GM19239 (cell line): ENCODE data around the gene CCDC69.
"Not testable (repeated sequence)": the region's sequence is repeated elsewhere in the genome, so short reads cannot be mapped to it uniquely, and the experiment has no call there.

Experiments used
- DNase-seq: peaks from one replicate; pipeline ENCODE4 v3.0.0; 2011; ENCODE audit warnings: low spot score; ENCODE audit not compliant: insufficient read length
- FAIRE-seq: peaks from 2 replicates; lab custom pipeline; 2011; peaks lifted over from hg19 to GRCh38; lab: Jason Lieb, UNC

CCDC69 gene

DNA sequence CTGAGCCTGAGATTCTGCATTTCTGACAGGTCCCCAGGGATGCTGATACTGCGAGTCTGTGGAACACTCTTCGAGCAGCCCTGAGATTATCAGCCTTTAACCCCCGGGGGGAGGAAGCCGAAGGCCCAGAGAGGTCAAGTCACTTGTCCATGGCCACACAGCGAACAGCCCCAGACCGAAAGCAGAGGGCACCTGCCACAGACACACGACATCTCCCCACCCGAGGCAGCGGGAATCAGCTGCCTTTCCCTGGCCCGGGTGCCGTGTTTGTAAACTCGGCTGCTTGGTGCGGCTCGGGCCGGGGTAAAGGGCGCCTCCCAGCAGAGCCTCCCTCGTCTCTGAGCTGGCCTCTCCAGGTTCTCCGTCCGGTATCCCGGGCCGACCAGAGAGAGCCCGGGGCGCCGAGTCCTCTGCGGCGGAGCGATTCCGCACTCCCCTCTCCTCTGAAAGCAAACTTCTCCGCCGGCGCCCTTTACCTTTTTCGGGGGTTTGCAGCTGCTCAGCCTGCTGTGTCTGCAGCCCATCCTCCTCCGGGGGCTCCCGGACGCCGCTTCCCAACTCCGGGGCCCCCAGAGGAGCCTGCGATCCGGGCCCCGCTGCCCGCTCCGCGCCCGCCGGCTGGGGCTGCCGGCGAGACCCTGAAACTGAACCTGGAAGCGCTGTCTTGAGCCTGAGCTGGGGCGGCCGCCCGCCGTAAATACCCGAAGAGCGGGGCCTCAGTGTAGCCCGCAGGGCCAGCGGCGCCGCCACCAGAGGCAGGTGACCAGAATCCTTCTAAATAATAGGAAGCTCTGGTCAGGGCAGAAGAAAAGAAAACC is at the start of gene CCDC69:
CCDC69 (minus strand) TSS at position 646 of the 818 bp plus-strand sequence; CDS start at position 524, 122 bp downstream.
- peak; percentile 69 for FAIRE-seq

GRCh38 chr5:151271336-151271735 is 47.4 kb upstream of the CCDC69 start:
- no peak for DNase-seq
- no peak for FAIRE-seq

More for the DNA sequence above, at the start of gene CCDC69:
- DNase-seq: peak; percentile 51

DNA sequence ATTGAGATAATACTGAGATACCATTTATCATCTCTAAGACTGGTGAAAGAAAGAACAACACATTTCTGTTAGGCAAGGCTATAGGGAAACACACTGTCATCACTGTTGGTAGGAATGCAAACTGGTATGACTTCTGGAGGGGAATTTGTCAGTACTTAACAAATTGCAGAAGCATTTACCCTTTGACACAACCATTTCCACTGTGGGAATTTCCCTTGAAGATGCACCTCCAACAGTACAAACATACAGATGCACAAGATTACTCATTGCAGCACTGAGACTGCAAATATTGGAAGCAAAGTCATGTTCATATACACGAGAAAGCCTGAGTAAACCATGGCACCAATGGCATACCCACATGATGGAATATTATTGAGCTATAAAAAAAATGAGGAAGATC is 46.7 kb upstream of the CCDC69 start:
- FAIRE-seq (peak; percentile 83), DNase-seq (no peak)

DNA sequence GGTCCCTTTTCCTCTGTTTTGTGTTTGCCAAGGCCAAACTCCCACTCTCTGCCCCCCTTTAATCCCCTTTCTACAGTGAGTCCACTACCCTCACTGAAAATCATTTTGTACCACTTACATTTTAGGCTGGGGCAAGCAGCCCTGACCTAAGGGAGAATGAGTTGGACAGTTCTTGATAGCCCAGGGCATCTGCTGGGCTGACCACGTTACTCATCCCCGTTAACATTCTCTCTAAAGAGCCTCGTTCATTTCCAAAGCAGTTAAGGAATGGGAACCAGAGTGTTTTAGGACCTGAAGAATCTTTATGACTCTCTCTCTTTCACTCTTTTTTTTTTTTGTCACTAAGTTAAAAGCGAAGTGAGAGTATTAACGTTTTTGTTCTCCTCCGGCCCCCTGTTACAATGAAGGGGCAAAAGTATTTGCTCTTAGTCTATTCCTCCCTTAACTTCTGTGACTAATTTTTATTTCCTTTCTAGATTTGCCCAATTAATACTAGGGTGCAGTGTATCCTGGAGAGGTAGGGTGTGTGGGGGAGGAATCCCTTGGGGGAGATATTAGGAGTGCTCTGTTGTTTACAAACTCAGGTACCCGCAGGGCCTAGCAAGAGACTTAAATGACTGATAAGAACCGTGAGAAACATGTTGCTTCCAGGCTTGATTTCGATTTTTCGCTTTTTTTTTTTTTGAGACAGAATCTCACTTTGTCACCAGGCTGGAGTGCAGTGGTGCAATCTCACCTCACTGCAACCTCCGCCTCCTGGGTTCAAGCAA is 43.8 kb upstream of the CCDC69 start:
- no peak for FAIRE-seq

DNA sequence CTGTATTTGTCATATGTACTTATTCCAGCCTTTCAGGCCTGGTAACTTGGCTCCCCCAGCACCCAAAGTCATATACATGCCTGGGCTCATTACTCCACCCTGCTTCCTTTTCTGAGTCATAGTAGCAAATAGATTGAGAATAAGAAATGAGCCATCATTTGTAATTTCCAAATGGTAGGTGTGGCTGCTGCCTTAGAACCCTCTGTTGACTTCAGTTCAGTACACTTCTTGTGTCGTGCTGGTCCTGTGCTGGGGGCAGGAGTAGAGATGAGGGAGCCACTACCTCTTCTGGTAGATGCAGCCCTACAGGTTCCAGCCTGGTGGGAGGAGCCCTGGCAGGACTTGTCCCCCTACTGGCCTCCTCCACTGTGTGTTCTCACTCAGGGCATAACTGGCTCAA is 40.2 kb upstream of the CCDC69 start:
- DNase-seq: no peak
- FAIRE-seq: no peak

More for the DNA sequence above, 43.8 kb upstream of the CCDC69 start:
- no peak for DNase-seq

GRCh38 chr5:151262532-151262931 is 38.6 kb upstream of the CCDC69 start:
- no peak for DNase-seq
- no peak for FAIRE-seq

DNA sequence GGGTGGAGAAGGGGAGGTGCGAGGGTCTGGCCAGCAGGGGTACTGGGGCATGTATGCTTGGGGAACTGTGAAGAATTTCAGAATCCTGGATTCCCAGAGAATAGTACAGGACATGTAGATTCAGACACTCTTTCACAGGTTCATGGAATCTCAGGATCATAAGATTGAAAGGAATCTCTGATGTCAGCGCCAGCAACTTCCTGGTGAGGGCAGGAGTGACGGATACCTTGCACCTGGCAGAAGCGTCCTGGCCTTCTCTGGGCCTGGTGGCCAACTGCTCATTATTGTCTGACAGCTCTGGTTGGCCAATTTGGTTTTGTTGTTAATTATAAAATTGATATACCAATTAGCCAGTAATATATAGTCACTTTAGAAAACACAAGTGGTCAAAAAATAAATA is 36.0 kb upstream of the CCDC69 start:
- FAIRE-seq: no peak

DNA sequence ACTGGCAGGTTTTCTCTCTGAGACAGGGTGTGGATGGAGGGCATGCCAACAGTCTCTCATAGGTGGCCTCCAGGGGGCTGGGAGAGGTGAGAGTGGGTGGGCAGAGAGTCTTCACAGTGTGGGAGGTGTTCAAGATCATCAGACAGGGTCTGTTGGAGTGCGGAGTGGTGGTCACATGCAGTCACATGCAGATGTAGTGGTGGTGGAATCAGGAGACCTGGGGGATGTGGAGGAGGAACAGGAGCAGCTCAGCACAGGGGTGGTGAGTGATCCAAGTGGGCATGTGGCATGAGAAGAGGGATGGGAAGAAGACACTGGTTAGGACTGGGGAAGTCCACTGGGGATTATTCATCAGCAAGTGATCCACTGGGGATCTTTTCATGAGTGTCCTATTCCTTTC is 34.9 kb upstream of the CCDC69 start:
- DNase-seq (no peak), FAIRE-seq (peak; percentile 61)

More for the DNA sequence above, 36.0 kb upstream of the CCDC69 start:
- DNase-seq: no peak

DNA sequence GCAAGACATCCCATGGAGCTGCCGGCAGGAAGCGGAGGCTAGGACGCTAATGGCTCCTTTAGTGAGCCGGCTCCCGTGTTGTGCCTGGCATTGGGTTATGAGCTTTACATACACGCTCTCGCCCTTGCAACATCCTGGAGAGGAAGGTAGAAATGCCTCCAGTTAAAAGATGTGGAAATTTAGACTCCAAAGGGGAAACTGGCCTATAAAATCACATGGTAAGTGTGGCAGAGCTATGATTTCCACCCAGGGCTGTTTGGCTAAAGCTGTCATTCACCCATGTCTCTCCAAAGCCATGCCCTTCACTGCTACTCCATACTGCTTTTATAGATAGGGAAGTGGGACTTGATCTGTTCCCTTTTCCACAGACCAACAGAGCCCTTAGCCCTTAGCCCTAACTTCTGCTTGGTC is 34.3 kb upstream of the CCDC69 start:
- FAIRE-seq (no peak), DNase-seq (no peak)

DNA sequence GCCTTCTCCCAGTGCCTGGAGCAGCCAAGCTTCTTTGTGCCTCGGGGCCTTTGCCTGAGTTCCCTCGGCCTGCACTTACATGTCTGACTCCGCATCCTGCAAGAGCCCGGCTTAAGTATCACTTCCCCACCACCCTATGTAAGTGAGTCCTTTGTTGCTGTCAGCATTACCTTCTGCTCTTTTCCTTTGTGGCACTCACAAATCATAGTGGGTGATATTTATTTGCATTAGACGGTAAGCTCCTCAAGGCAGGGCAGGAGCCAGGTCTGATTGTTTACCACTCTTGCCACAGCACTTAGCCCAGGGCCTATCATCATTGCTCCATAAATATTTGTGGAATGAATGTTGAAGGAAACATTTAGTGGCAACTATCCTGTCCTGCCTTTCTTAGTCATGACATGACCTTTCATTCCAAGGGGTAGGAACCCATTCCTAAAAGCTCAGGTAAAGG is 33.9 kb upstream of the CCDC69 start:
- DNase-seq: peak; percentile 36
- peak; percentile 94 for FAIRE-seq

- DNase-seq: peak; percentile 61
Observed at GRCh38 chr5:151255621-151256286, 31.9 kb upstream of the CCDC69 start.

GRCh38 chr5:151254990-151255389 is 31.1 kb upstream of the CCDC69 start:
- FAIRE-seq, DNase-seq: not testable (repeated sequence)

More at GRCh38 chr5:151255621-151256286, 31.9 kb upstream of the CCDC69 start:
- peak; percentile 99 for FAIRE-seq

DNA sequence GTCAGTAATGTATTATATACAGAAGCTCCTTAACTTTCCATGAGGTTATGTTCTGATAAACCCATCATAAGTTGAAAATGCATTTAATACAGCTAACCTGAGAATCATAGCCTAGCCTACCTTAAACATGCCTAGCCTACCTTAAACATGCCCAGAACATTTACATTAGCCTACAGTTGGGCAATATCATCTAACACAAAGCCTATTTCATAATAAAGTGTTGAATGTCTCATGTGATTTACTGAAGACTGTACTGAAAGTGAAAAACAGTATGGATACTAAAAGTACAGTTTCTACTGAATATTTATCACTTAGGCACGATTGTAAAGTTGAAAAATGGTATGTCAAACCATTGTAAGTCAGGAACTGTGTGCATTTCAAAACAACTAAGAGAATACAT is 30.7 kb upstream of the CCDC69 start:
- DNase-seq (no peak), FAIRE-seq (no peak)

DNA sequence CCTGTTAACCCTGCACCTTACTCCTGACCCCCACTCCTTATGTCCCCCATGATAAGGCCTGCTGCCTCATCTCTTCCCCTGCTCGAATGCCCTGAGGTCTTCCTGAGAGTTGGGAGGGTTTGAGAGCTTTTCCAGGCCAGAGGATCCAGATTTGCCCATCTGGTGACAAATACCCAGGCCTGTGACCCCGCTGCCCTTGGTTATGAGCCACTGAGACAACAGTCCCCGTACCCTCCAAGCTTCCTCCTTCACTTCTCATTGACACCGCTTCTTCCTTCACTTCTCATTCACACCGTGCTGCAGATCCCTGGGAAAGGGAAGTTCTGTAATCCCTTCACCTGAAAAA is 29.7 kb upstream of the CCDC69 start:
- FAIRE-seq (no peak), DNase-seq (no peak)

DNA sequence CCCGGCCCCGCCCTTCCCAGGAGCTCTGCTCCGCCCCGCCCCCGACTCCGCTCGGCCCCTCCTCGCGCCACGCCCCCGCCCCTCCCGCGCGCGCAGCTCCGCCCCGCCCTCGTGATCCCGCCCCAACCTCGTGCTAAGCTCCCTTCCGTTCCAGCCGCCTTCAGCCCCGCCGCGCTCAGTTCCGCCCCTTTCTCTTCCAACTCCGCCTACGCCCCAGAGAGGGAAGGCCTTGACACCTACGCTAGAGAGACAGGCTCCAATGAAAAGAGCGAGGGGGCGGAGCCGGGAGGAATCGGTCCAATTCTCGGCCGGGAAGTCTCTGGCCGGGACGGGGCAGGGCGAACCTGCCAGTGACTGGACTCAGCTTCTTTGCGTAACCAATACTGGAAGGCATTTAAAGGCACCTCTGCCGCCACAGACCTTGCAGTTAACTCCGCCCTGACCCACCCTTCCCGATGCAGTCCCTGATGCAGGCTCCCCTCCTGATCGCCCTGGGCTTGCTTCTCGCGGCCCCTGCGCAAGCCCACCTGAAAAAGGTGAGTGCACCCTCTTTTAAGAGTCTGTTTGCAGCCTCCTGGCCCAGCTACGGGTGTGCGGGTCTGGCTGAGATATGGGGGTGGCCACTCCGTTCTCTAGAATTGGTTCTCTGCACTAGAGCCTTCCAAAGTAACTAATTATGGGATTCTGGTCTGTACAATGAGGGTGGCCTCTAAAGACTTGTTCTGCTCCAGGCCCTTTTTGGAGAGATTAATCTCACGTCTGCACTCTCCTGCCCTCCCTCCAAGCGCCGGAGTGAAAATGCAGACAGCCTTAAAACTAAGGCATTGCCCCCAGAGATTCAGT is 29.1 kb upstream of the CCDC69 start, which contains the start of gene GM2A:
GM2A (plus strand) TSS at position 424 of the 843 bp plus-strand sequence; CDS start at position 456, 32 bp downstream.
- FAIRE-seq: peak; percentile 99

DNA sequence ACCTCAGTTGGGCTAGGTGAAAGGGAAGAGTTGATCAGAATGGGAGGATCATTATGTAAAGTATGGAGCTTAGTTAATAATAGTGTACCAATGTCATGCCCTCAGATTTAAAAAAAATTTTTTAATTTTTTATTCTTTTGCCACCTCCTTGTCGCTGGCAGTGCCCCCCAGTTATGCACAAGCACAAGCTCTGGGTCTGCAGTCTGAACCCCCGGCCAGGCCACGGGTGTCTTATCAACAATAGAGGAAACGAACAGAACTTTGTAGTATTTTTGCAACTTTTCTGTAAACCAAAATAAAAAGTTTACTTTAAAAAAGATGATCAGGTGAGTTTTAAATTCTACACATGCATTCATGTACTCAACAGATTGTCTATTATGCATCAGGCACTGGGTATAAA is 27.7 kb upstream of the CCDC69 start:
- no peak for DNase-seq
- peak; percentile 26 for FAIRE-seq

More for the DNA sequence above, 29.1 kb upstream of the CCDC69 start, which contains the start of gene GM2A:
- peak; percentile 62 for DNase-seq

DNA sequence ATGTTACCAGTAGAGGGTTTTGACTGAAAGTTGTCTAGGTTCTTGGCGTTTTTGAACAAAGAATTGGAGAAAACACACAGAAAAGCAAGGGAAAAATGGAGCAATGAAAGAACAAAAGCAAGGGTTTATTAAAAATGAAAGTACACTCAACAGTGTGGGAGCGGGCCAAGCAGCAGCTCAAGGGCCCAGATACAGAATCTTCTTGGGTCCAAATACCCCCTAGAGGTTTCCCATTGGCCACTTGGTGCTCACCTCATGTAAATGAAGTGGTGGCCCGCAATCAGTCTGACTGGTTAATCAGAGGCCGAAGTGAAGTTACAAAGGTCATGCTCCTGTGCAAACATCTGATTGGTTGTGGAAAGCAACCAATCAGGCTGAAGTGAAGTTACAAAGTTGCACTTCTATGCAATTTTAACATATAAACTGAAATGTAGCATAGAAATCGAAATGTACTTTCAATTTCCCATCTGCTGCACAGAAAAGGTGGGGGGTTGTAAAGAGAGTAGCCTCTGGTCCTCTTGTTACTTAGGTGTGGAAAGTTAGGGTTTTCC is 27.2 kb upstream of the CCDC69 start:
- no peak for DNase-seq
- FAIRE-seq: peak; percentile 76

GRCh38 chr5:151250346-151251000 is 26.6 kb upstream of the CCDC69 start:
- FAIRE-seq: no peak
- no peak for DNase-seq

DNA sequence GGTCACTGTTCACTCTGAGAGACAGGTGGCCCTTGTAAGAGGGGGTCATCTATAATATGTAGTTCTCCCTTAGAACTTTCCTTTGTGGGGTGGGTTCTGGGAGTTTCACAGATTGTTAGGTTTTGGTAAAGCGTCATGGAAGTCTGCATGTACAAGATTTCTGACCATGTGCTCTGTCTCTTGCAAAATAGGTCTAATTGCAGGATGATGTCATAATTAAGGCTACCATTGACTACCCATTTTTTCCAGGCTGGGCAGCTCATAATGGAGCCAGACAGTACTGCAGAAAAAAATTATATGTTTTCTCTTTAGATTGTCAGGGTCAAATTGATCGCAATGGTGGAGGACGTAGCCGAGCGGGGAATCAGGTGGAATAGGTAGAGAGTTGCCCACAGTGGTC is 25.4 kb upstream of the CCDC69 start:
- DNase-seq: no peak
- FAIRE-seq: no peak
